NCI-H1417 treated with DMSO at 0.1 percent for 48 hours (cell line): Measurements from ENCODE around the gene HOXA11.
A peak's percentile ranks its signal among the peaks of the same experiment; 100 is the strongest.

ENCODE experiments used
- DNase-seq: peaks from one replicate; lab custom pipeline; 2025; lab: John Stamatoyannopoulos, UW

The HOXA11 gene

GRCh38 chr7:27146491-27147198 lies 38.4 kb downstream of the HOXA11 start:
- no peak for DNase-seq

GRCh38 chr7:27145914-27146412 lies 39.1 kb downstream of the HOXA11 start:
- no peak for DNase-seq

GRCh38 chr7:27145165-27145913 lies 39.7 kb downstream of the HOXA11 start:
- no peak for DNase-seq

- no peak for DNase-seq
These were observed 40.3 kb downstream of the HOXA11 start for GRCh38 chr7:27144781-27145164.

- no peak for DNase-seq
These were observed 40.9 kb downstream of the HOXA11 start for GRCh38 chr7:27143950-27144780.

- DNase-seq, result peak; percentile 62
These were observed 41.7 kb downstream of the HOXA11 start, which contains the start of gene HOXA5 for GRCh38 chr7:27143023-27143949. HOXA5 (minus strand) TSS chr7:27143681; CDS start chr7:27143607, 74 bp downstream.

GRCh38 chr7:27142580-27143022 lies 42.4 kb downstream of the HOXA11 start:
- no peak for DNase-seq

- no peak for DNase-seq
These were observed 43.0 kb downstream of the HOXA11 start for GRCh38 chr7:27141923-27142579.

GRCh38 chr7:27141137-27141922 lies 43.7 kb downstream of the HOXA11 start:
- no peak for DNase-seq

- no peak for DNase-seq
These were observed 44.7 kb downstream of the HOXA11 start for GRCh38 chr7:27140126-27140857.

GRCh38 chr7:27139334-27140125 lies 45.5 kb downstream of the HOXA11 start:
- no peak for DNase-seq

GRCh38 chr7:27138985-27139333 lies 46.1 kb downstream of the HOXA11 start:
- no peak for DNase-seq

GRCh38 chr7:27138472-27138871 lies 46.6 kb downstream of the HOXA11 start:
- no peak for DNase-seq

- no peak for DNase-seq
These were observed 47.3 kb downstream of the HOXA11 start for GRCh38 chr7:27137640-27138315.

GRCh38 chr7:27134392-27134791 lies 50.6 kb downstream of the HOXA11 start:
- DNase-seq, result no peak

GRCh38 chr7:27133409-27134231 lies 51.4 kb downstream of the HOXA11 start:
- DNase-seq, result no peak

- DNase-seq, result no peak
These were observed 52.1 kb downstream of the HOXA11 start for GRCh38 chr7:27132978-27133377.
